Measurements from ENCODE around the gene FUS. TPM values are rescaled to one million over a fixed set of nuclear protein-coding genes. Genes with fewer than 3 reads are reported as not detected.

Gene FUS
- total and polyA plus RNA-seq, 2 donors (not counting 1 experiment from before 2014, with no cell fraction given) = 44.3 to 199 TPM

- Histone ChIP-seq H3K79me2 (ENCODE audit: control insufficient read depth, insufficient read depth, low read length) (peaks cover 96% of the 10 kb centered on the region), H3K4me2 (ENCODE audit: extremely low read depth, insufficient read depth, low read length) (no peak overlapping the region), H3K4me3 (replicated peaks in 1 of 4; ENCODE audit: control extremely low read depth in 1 of 4, insufficient read depth in 1 of 4, low read depth in 3 of 4, low read length in 4 of 4) (no peak overlapping the region), H3K27ac (ENCODE audit: insufficient read depth, low read length) (no peak overlapping the region), H2AFZ (ENCODE audit: low read length) (no peak overlapping the region), H3K4me1 (ENCODE audit: control insufficient read depth, extremely low read depth, insufficient read depth, low read length) (peaks cover 7% of the 10 kb centered on the region), H3K9ac (ENCODE audit: insufficient read depth, low read length) (no peak overlapping the region), H4K20me1 (ENCODE audit: control insufficient read depth, extremely low read depth, insufficient read depth, low read length) (peaks cover 6% of the 10 kb centered on the region), H3K36me3 (ENCODE audit: control insufficient read depth, insufficient read depth, low read length) (peaks cover 53% of the 10 kb centered on the region), H3K27me3 (ENCODE audit: control insufficient read depth, insufficient read depth, low read length) (no peaks in the 10 kb centered on the region), H3K9me3 (ENCODE audit: control insufficient read depth, insufficient read depth, low read depth, low read length) (no peaks in the 10 kb centered on the region)
- no peak for DNase-seq (ENCODE audit: low read depth in 2 of 2)
- no peak for TF ChIP-seq EZH2 (IDR thresholded peaks at IDR 0.05; ENCODE audit: low read length, missing control alignments)
- no peak for TF ChIP-seq CTCF (conservative IDR thresholded peaks at IDR 0.05 in 1 of 2, IDR thresholded peaks at IDR 0.05 in 1 of 2; ENCODE audit: low read depth in 1 of 2, low read length in 2 of 2)
Observed at GRCh38 chr16:31185339-31185738, 5.4 kb downstream of the FUS start.

- no peak for DNase-seq (ENCODE audit: low read depth in 2 of 2)
- H3K36me3 ChIP-seq (ENCODE audit: control insufficient read depth, insufficient read depth, low read length) = peaks cover 54% of the 10 kb centered on the region
- no peak overlapping the region for H3K4me3 ChIP-seq (replicated peaks in 1 of 4; ENCODE audit: control extremely low read depth in 1 of 4, insufficient read depth in 1 of 4, low read depth in 3 of 4, low read length in 4 of 4)
- H3K79me2 ChIP-seq (ENCODE audit: control insufficient read depth, insufficient read depth, low read length) = peaks cover 91% of the 10 kb centered on the region
- H3K27ac ChIP-seq (ENCODE audit: insufficient read depth, low read length) = no peak overlapping the region
- no peak overlapping the region for H3K9ac ChIP-seq (ENCODE audit: insufficient read depth, low read length)
- H3K4me2 ChIP-seq (ENCODE audit: extremely low read depth, insufficient read depth, low read length) = no peak overlapping the region
- H3K27me3 ChIP-seq (ENCODE audit: control insufficient read depth, insufficient read depth, low read length) = no peaks in the 10 kb centered on the region
- TF ChIP-seq CTCF (conservative IDR thresholded peaks at IDR 0.05 in 1 of 2, IDR thresholded peaks at IDR 0.05 in 1 of 2; ENCODE audit: low read depth in 1 of 2, low read length in 2 of 2) (no peak), EZH2 (IDR thresholded peaks at IDR 0.05; ENCODE audit: low read length, missing control alignments) (no peak)
- H3K4me1 ChIP-seq (ENCODE audit: control insufficient read depth, extremely low read depth, insufficient read depth, low read length) = peaks cover 7% of the 10 kb centered on the region
- no peaks in the 10 kb centered on the region for H3K9me3 ChIP-seq (ENCODE audit: control insufficient read depth, insufficient read depth, low read depth, low read length)
- peaks cover 6% of the 10 kb centered on the region for H4K20me1 ChIP-seq (ENCODE audit: control insufficient read depth, extremely low read depth, insufficient read depth, low read length)
- H2AFZ ChIP-seq (ENCODE audit: low read length) = no peak overlapping the region
Observed at GRCh38 chr16:31186176-31186575, 6.2 kb downstream of the FUS start.

GRCh38 chr16:31186930-31187807 lies 7.2 kb downstream of the FUS start:
- H3K79me2 ChIP-seq (ENCODE audit: control insufficient read depth, insufficient read depth, low read length) = peaks cover 83% of the 10 kb centered on the region
- DNase-seq (ENCODE audit: low read depth in 2 of 2) = no peak

More at GRCh38 chr16:31186930-31187807, 7.2 kb downstream of the FUS start:
- no peak overlapping the region for H3K9ac ChIP-seq (ENCODE audit: insufficient read depth, low read length)
- TF ChIP-seq EZH2 (IDR thresholded peaks at IDR 0.05; ENCODE audit: low read length, missing control alignments) (no peak), CTCF (conservative IDR thresholded peaks at IDR 0.05 in 1 of 2, IDR thresholded peaks at IDR 0.05 in 1 of 2; ENCODE audit: low read depth in 1 of 2, low read length in 2 of 2) (no peak)
- no peak overlapping the region for H3K4me3 ChIP-seq (replicated peaks in 1 of 4; ENCODE audit: control extremely low read depth in 1 of 4, insufficient read depth in 1 of 4, low read depth in 3 of 4, low read length in 4 of 4)
- no peaks in the 10 kb centered on the region for H3K27me3 ChIP-seq (ENCODE audit: control insufficient read depth, insufficient read depth, low read length)
- H3K4me1 ChIP-seq (ENCODE audit: control insufficient read depth, extremely low read depth, insufficient read depth, low read length) = peaks cover 7% of the 10 kb centered on the region
- H4K20me1 ChIP-seq (ENCODE audit: control insufficient read depth, extremely low read depth, insufficient read depth, low read length) = peaks cover 6% of the 10 kb centered on the region
- no peak overlapping the region for H2AFZ ChIP-seq (ENCODE audit: low read length)
- no peak overlapping the region for H3K27ac ChIP-seq (ENCODE audit: insufficient read depth, low read length)
- no peaks in the 10 kb centered on the region for H3K9me3 ChIP-seq (ENCODE audit: control insufficient read depth, insufficient read depth, low read depth, low read length)
- peaks cover 59% of the 10 kb centered on the region for H3K36me3 ChIP-seq (ENCODE audit: control insufficient read depth, insufficient read depth, low read length)
- no peak overlapping the region for H3K4me2 ChIP-seq (ENCODE audit: extremely low read depth, insufficient read depth, low read length)
